ENCODE measurements around the gene CLIP2.

Gene CLIP2

DNA sequence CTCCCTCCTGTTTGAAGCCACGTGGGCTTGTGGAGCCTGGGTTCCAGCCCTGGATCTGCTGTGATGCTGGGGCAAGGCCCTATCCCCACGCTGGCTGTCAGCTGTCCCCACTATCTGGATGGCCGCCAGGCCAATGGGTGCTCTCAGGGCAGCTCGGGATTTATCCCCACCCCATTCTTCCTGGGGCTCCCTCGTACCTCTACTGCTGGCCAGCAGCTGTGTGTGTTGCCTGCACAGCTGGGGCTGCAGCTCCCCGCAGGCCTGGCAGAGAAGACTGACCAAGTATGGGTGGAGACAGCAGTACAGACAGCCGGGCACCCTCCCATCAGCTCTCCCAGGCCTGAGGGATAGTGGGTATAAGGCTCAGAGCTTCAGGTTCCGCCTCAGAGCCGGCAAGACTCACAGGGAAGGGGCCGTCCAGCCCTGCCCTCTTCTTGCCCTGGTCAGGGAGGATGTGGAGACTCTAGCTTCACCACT is 13.6 kb downstream of the CLIP2 start:
- TF ChIP-seq CTCF (IDR thresholded peaks at IDR 0.05; ENCODE audit: extremely low read depth, missing control alignments), result no peak
- no peak for DNase-seq (ENCODE audit: low spot score)

- no peak for TF ChIP-seq CTCF (IDR thresholded peaks at IDR 0.05; ENCODE audit: extremely low read depth, missing control alignments)
These were observed 15.3 kb downstream of the CLIP2 start for GRCh38 chr7:74304550-74304949.

DNA sequence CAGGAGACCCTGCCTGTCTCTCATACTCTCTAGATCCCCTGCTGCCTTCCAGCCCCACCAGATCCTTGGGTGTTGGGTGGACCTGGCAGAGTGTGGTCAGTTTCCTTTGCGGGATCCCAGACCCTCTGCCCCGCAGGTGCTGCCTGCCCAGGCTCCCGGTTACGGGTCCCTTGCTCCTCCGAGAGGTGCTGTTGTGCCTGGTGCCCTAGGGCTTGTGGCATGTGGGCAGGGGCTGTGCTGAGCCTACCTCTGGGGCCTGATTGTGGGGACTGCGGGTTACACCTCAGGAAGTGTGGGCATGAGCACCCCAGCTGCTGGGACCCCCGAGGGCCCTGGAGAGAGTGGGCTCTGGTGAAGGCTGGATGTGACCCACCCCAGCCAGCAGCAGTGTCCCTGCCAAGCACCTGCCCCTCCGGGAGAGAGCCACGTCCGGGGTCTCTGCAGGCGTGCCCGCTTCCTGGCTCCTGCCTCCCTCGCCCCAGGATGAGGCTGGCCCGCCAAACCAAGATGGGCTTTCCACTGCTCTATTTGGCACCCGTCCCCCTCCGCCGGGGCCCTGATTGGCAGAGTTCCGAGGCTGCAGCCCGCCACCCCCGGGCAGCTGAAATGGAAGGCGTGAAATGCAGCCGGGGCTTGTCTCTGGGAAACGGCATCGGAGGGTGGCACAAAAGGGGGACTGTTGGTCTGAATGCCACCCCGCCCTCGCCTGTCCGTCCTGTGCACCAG is 17.0 kb downstream of the CLIP2 start:
- DNase-seq (ENCODE audit: low spot score), result peak; percentile 5
- TF ChIP-seq CTCF (IDR thresholded peaks at IDR 0.05; ENCODE audit: extremely low read depth, missing control alignments), result no peak

More at GRCh38 chr7:74304550-74304949, 15.3 kb downstream of the CLIP2 start:
- no peak for DNase-seq (ENCODE audit: low spot score)

DNA sequence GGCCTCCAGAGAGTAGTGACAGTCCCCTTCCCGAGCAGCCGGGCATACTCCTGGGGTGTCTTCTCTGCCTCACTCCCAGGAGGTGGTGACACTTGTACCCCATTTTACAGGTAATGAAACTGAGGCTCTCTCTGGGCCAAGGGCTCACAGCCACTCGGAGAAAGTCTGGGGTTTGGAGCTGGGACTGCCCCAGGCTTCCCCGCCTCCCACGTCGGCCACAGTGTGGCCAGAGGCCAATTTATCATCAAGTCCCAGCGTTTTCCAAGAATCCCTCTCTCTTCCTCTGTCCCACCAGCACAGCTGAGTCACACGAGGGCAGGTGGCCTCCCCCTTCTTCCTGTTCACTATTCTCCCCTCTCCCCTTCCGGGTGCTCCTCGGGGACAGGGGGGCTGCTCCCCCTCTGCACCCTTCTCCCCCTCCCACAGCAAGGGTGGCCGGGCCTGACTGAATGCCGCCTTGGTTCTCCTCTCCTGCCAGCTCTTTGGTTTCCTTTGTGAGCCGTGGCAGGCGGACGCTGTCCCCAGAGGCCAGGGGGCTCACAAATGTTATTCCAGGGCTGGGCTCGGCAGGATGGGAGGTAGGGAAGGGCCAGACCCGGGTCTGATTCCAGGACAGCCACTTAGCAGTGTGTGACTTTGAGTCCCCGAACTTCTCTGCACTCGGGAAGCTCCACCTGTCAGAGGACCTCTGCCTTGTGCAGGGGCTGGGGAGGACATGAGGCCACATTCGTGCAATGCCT is 17.7 kb downstream of the CLIP2 start:
- DNase-seq (ENCODE audit: low spot score), result peak; percentile 55
- no peak for TF ChIP-seq CTCF (IDR thresholded peaks at IDR 0.05; ENCODE audit: extremely low read depth, missing control alignments)

- no peak for DNase-seq (ENCODE audit: low spot score)
- TF ChIP-seq CTCF (IDR thresholded peaks at IDR 0.05; ENCODE audit: extremely low read depth, missing control alignments), result no peak
These were observed 18.7 kb downstream of the CLIP2 start for GRCh38 chr7:74307738-74308505.

GRCh38 chr7:74309181-74309580 is 20.0 kb downstream of the CLIP2 start:
- DNase-seq (ENCODE audit: low spot score), result no peak
- no peak for TF ChIP-seq CTCF (IDR thresholded peaks at IDR 0.05; ENCODE audit: extremely low read depth, missing control alignments)

Data from GM20000 (cell line).